Activated B cell treated with CpG ODN at 0.5 μM for 24 hours (primary cell): ENCODE data around the gene INS. TPM values are rescaled to one million over a fixed set of nuclear protein-coding genes. Genes with fewer than 3 reads are reported as not detected.

ENCODE experiments used
- ATAC-seq: fragments of 200-7000 bp; cut with Tn5 transposase; one replicate; pipeline ENCODE4 v1.10.0; 2021; ENCODE audit warnings: low read depth, mild to moderate bottlenecking, moderate library complexity
- CTCF ChIA-PET: fragments of 350-600 bp; sonication (Branson Sonifier 250); formaldehyde crosslinking; loops from one replicate; lab custom pipeline; 2021; ENCODE audit warnings: antibody characterized with exemption; lab: Charles Lee
- POLR2A ChIA-PET: fragments of 350-600 bp; sonication (Branson Sonifier 250); formaldehyde crosslinking; loops from one replicate; lab custom pipeline; 2021; ENCODE audit warnings: antibody characterized with exemption; lab: Charles Lee
- DNase-seq: peaks from one replicate; pipeline ENCODE4 v3.0.0; 2022
- H3K27ac Mint-ChIP-seq: one replicate; pipeline ENCODE4 v1.8.0; 2020; ENCODE audit warnings: mixed read lengths
- H3K27me3 Mint-ChIP-seq: one replicate; pipeline ENCODE4 v1.8.0; 2021; ENCODE audit warnings: mixed read lengths
- H3K36me3 Mint-ChIP-seq: one replicate; pipeline ENCODE4 v1.8.0; 2021; ENCODE audit warnings: low read depth, mixed read lengths
- H3K4me1 Mint-ChIP-seq: one replicate; pipeline ENCODE4 v1.8.0; 2021; ENCODE audit warnings: mixed read lengths
- H3K4me3 Mint-ChIP-seq: one replicate; pipeline ENCODE4 v1.8.0; 2020; ENCODE audit warnings: mild to moderate bottlenecking, mixed read lengths
- H3K9me3 Mint-ChIP-seq: one replicate; pipeline ENCODE4 v1.8.0; 2020; ENCODE audit warnings: mixed read lengths
- intact Hi-C: fragments of 100-400 bp; cut with micrococcal nuclease; formaldehyde crosslinking; loops from one replicate; pipeline ENCODE4 v1.15.1; 2024
- total RNA-seq: library from RNA; stranded (reverse); gene quantifications from 2 replicates; pipeline ENCODE4 v1.2.3, GENCODE V29; 2022
- TF ChIP-seq, protein P1 (sequence below): fragments of 200-600 bp; IDR thresholded peaks from one replicate; pipeline ENCODE4 v1.8.0; 2022; ENCODE audit warnings: antibody characterized with exemption, mild to moderate bottlenecking

Gene INS
- total RNA-seq, 1 donor from 2014 or later = not detected

DNA sequence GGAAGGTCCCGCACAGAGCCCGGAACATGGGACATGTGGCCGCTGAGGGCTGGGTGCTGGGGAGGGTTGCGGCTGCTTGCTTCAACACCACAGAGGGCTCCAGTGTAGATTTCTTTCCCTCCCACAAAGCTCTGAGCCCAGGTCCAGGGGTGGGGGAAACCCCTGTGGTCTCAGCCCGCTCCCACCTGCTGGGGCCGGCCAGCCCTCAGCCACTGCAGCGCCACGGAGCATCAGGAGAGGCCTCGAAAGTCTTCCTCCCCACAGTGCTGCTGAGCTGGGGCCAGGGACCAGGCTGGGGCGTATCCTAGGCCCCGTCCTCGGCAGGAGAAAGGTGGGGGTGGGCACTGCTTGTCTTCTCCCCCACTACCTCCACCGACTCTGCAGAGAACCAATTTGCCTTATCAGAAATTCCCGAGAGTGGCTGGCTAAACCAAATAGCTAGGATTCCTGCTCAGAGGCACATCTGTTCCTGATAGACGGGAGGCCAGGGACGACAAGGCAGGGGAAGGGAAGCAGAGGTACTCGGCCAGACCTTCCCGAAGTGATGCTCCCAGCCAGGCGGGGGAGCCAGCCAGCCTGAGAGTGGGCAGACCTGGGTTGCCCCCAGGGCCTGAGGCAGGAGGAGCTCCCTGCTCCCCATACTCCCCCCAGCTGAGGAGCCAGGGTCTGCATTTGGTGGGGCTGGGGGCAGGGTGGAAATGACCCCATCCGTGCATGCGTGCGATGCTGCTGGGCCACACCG lies 40.5 kb downstream of the INS start:
- H3K27ac Mint-ChIP-seq = no peak overlapping the region
- ChIA-PET CTCF (no interaction called here), POLR2A (no interaction called here)
- H3K4me1 Mint-ChIP-seq = no peaks in the 10 kb centered on the region
- H3K27me3 Mint-ChIP-seq = peaks cover 30% of the 10 kb centered on the region
- no peak for DNase-seq
- intact Hi-C loops = no loop called here
- no peak overlapping the region for H3K4me3 Mint-ChIP-seq
- H3K9me3 Mint-ChIP-seq = peaks cover 3% of the 10 kb centered on the region
- no peak for ATAC-seq
- TF ChIP-seq, protein P1, sequence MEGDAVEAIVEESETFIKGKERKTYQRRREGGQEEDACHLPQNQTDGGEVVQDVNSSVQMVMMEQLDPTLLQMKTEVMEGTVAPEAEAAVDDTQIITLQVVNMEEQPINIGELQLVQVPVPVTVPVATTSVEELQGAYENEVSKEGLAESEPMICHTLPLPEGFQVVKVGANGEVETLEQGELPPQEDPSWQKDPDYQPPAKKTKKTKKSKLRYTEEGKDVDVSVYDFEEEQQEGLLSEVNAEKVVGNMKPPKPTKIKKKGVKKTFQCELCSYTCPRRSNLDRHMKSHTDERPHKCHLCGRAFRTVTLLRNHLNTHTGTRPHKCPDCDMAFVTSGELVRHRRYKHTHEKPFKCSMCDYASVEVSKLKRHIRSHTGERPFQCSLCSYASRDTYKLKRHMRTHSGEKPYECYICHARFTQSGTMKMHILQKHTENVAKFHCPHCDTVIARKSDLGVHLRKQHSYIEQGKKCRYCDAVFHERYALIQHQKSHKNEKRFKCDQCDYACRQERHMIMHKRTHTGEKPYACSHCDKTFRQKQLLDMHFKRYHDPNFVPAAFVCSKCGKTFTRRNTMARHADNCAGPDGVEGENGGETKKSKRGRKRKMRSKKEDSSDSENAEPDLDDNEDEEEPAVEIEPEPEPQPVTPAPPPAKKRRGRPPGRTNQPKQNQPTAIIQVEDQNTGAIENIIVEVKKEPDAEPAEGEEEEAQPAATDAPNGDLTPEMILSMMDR = no peak
- H3K36me3 Mint-ChIP-seq = no peaks in the 10 kb centered on the region

DNA sequence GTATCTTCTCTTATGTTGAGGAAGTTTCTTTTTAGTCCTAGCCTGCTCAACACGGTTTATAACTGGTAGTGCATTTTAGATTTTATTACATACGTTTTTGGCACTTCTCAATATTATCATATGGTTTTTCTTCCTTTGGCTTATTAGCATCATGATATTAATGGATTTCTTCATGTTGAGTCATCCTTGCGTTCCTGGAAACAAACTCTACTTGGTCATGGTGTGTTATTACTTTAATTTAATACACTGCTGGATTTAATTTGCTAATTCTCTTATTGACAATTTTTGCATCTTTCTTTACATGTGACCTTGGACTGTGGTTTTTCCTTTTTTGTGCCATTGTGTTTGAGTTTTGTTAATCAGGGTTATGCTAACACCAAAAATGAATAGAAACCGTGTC lies 42.3 kb downstream of the INS start:
- Mint-ChIP-seq H3K36me3 (no peaks in the 10 kb centered on the region), H3K9me3 (peaks cover 3% of the 10 kb centered on the region), H3K4me3 (no peak overlapping the region), H3K27ac (no peak overlapping the region), H3K4me1 (no peaks in the 10 kb centered on the region), H3K27me3 (peaks cover 32% of the 10 kb centered on the region)
- CTCF ChIA-PET = no interaction called here
- POLR2A ChIA-PET = no interaction called here
- DNase-seq = no peak
- no peak for ATAC-seq
- TF ChIP-seq, protein P1 = no peak
- intact Hi-C loops = no loop called here

DNA sequence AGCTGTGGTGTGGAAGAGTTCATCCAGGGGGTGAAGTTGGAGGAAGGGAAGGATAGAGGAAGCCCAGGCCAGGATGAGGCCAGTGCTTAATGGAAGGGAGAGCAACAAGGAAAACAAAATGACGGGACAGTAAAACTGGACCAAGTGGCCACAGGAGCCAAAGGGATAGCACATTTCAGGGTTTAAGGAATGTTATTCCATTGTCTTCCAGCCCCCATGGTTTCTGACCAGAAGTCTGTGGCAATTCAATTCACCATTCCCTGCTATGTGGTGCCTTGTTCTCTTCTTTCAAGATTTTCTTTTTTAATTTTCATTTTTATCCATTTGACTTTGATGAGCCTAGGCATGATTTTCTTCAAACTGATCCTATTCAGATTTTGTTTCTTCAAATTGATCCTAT lies 44.3 kb downstream of the INS start:
- peaks cover 3% of the 10 kb centered on the region for H3K9me3 Mint-ChIP-seq
- H3K27ac Mint-ChIP-seq = no peak overlapping the region
- no peaks in the 10 kb centered on the region for H3K4me1 Mint-ChIP-seq
- H3K4me3 Mint-ChIP-seq = no peak overlapping the region
- no peak for ATAC-seq
- CTCF ChIA-PET = no interaction called here
- no peaks in the 10 kb centered on the region for H3K36me3 Mint-ChIP-seq
- TF ChIP-seq, protein P1 = no peak
- DNase-seq = no peak
- H3K27me3 Mint-ChIP-seq = peaks cover 26% of the 10 kb centered on the region
- POLR2A ChIA-PET = no interaction called here
- intact Hi-C loops = no loop called here

DNA sequence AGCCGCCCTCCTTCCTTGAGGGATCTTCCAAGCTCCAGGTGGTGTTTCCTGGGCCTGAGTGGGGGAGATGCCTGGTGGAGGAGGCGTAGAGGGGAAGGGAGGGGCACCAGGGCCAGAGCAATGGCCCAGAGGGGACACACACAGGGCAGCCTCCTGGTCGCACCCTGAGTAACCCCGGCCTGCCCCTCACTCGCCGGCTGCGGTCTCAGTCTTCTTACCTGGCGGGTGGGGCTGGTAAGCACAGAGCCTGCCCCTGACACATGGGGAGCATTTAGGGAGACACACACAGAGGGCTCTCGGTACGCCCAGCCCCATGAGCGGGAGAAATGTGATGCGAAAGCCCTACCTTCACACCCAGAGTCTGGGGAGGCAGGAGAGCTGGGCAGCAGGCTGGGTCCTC lies 45.7 kb downstream of the INS start:
- H3K36me3 Mint-ChIP-seq = no peaks in the 10 kb centered on the region
- CTCF ChIA-PET = interaction anchor here (1.0 kb wide), 1 partner anchor 36 kb away, joined by 3 read pairs; no protein-coding TSS in a partner anchor
- ATAC-seq = no peak
- H3K4me1 Mint-ChIP-seq = no peaks in the 10 kb centered on the region
- intact Hi-C loops = no loop called here
- TF ChIP-seq, protein P1 = no peak
- POLR2A ChIA-PET = no interaction called here
- H3K27me3 Mint-ChIP-seq = peaks cover 26% of the 10 kb centered on the region
- no peak overlapping the region for H3K27ac Mint-ChIP-seq
- H3K4me3 Mint-ChIP-seq = no peak overlapping the region
- DNase-seq = no peak
- H3K9me3 Mint-ChIP-seq = peaks cover 3% of the 10 kb centered on the region

DNA sequence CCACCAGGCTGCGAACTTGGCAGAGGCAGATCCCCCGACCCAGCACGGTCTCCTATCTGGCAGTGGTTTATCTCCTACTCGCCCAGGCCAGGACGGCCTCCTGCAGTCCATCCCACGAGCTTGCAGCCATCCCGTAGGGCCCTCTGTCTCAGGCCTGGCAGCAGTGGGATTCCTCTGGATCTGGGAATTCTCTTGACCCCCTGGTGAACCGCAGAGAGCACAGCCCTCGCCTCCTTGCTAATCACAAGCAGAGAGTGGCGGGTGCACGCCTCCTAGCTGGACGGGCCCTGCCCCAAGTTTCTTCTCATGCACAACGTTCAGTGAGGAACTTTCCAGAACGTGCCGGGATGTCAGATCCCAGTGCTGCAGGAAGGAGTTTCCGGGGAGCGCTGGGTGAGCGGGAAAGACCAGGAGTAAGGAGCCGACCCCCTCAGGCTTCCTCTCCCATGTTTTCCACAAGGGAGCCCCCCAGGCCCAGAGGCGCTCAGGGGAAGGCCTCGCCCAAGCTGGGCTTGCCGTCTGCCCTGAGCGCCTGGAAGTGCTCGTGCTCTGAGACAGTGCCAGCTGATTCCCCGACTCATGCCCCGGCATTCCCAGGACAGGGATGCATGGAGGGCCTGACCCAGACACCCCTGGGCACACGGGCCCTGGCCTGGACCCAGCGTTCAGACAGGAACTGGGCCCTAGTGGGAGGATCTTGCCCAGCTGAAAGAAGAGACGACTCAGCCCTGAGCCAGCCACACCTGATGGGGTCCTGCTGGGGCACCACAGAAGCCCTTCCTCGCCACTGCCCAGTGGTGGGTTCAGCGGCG lies 46.4 kb downstream of the INS start:
- TF ChIP-seq, protein P1 = no peak
- H3K4me1 Mint-ChIP-seq = no peaks in the 10 kb centered on the region
- no peak for DNase-seq
- H3K9me3 Mint-ChIP-seq = peaks cover 3% of the 10 kb centered on the region
- intact Hi-C loops = no loop called here
- H3K27me3 Mint-ChIP-seq = peaks cover 21% of the 10 kb centered on the region
- no peaks in the 10 kb centered on the region for H3K36me3 Mint-ChIP-seq
- CTCF ChIA-PET = interaction anchor here (1.0 kb wide), 1 partner anchor 37 kb away, joined by 3 read pairs; no protein-coding TSS in a partner anchor
- H3K27ac Mint-ChIP-seq = no peak overlapping the region
- no peak overlapping the region for H3K4me3 Mint-ChIP-seq
- POLR2A ChIA-PET = no interaction called here
- no peak for ATAC-seq
